Left lung (tissue), 10 donors: ENCODE results near the gene FANCC. TPM values are rescaled to one million over a fixed set of nuclear protein-coding genes. Genes with fewer than 3 reads are reported as not detected.

Experiments
- ATAC-seq: fragments of 200-7000 bp; cut with Tn5 transposase; one replicate; pipeline ENCODE4 v1.9.1; 2020; ENCODE audit warnings: moderate library complexity
- DNase-seq, 4 donors: peaks; one replicate each; pipeline ENCODE4 v3.0.0-alpha.2; 2013 to 2020
- H3K27ac ChIP-seq, 2 donors: fragments of 200-600 bp; sonication (generic) in 1 of 2; one replicate each; pipeline versions ENCODE4 v1.5.0 to v1.8.0; 2020 to 2021
- H3K27me3 ChIP-seq, 2 donors: fragments of 200-600 bp; sonication (generic) in 1 of 2; one replicate each; pipeline versions ENCODE4 v1.5.0 to v1.8.0; 2020 to 2021
- H3K36me3 ChIP-seq, 2 donors: fragments of 200-600 bp; sonication (generic) in 1 of 2; one replicate each; pipeline versions ENCODE4 v1.5.0 to v1.8.0; 2020 to 2021
- H3K4me1 ChIP-seq, 2 donors: fragments of 200-600 bp; one replicate each; pipeline ENCODE4 v1.8.0; 2021
- H3K4me3 ChIP-seq, 2 donors: fragments of 200-600 bp; sonication (generic) in 1 of 2; one replicate each; pipeline versions ENCODE4 v1.5.0 to v1.8.0; 2020 to 2021; ENCODE audit warnings: mild to moderate bottlenecking in 1 of 2
- H3K9me3 ChIP-seq, 2 donors: fragments of 200-600 bp; sonication (generic) in 1 of 2; one replicate each; pipeline versions ENCODE4 v1.5.0 to v1.8.0; 2020 to 2021
- intact Hi-C, 2 donors: fragments of 100-400 bp; cut with DNase I; formaldehyde crosslinking; loops; one replicate each; pipeline versions ENCODE4 v1.11.2 to v1.14.2; 2022
- polyA plus RNA-seq, 6 donors: library from polyadenylated mRNA; unstranded; fragments of 120-200 nt; gene quantifications; one replicate each; pipeline ENCODE4 v1.2.1, GENCODE V29; 2013; ENCODE audit not compliant: insufficient read length in 6 of 6
- total RNA-seq, 2 donors: library from RNA; stranded (reverse); fragmentation: NEBNext Ultra II Directional; extraction: Animal tissue kit (Norgen Biotek cat#: 25700); gene quantifications; one replicate each; pipeline ENCODE4 v1.2.1, GENCODE V29; 2021
- TF ChIP-seq, protein P1 (sequence below), 2 donors: fragments of 200-600 bp; sonication (generic) in 1 of 2; IDR thresholded peaks; one replicate each; pipeline versions ENCODE4 v1.5.0 to v1.8.0; 2021; ENCODE audit warnings: antibody characterized with exemption in 2 of 2
- donor health status: DM: no; HTN: yes; CAD: no.
- donor health status: DM: no; HTN: no; CAD: no.

The FANCC gene
- total and polyA plus RNA-seq, 8 donors: 11.5 to 27.4 (median 25.7) TPM

DNA sequence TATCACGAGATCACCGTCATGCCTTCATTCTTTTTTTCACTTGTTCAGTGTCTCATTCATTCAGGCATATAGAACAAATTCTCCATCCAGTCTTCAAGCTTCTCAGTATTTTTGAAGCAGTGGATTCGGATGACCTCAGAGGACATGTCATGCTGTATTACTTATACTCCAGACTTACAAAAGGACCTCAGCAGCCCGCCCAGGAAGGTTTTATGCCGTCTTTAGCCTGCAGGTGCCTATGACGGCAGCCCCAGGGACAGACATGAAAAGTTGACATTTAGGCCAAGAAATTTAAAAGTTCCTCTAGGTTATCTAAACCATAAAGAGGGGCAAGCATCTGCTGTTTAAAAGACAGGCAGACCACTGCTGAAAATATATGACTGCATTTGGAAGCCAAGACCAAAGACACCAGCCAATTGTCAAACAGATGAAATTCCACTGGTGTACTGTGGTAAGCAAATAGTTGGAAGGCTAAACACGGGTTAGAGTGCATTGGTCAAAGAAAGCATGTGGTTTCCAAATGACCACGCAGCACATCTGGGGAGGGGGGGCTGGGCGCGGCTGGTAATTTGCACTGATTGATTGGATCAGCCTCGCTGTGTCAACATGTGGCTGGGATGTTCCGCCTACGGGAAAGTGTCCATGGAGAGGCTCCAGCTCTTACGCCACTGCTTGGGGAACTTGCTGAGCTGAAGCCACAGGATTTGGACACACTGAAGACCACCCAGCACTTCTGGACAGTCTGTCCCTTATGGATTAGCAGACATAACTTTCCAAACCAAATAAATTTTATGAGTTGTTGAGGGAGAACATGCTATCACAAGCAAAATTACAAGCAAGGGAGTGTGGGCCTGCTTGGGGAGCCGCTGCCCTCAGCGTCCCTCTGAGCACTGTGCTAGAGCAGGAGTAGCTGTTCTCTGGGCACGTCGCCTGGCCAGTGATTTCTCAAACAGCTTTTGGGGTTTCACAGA, 173.6 kb downstream of the FANCC start:
- no peaks in the 10 kb centered on the region for H3K9me3 ChIP-seq
- DNase-seq (peak in 3 of 4 donors; percentile 83 to 97 (median 97)), ATAC-seq (peak; percentile 74)
- H3K27me3 ChIP-seq: no peaks in the 10 kb centered on the region
- TF ChIP-seq, protein P1, sequence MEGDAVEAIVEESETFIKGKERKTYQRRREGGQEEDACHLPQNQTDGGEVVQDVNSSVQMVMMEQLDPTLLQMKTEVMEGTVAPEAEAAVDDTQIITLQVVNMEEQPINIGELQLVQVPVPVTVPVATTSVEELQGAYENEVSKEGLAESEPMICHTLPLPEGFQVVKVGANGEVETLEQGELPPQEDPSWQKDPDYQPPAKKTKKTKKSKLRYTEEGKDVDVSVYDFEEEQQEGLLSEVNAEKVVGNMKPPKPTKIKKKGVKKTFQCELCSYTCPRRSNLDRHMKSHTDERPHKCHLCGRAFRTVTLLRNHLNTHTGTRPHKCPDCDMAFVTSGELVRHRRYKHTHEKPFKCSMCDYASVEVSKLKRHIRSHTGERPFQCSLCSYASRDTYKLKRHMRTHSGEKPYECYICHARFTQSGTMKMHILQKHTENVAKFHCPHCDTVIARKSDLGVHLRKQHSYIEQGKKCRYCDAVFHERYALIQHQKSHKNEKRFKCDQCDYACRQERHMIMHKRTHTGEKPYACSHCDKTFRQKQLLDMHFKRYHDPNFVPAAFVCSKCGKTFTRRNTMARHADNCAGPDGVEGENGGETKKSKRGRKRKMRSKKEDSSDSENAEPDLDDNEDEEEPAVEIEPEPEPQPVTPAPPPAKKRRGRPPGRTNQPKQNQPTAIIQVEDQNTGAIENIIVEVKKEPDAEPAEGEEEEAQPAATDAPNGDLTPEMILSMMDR (IDR thresholded peaks at IDR 0.05): no peak
- H3K27ac ChIP-seq: peak overlapping the region in 1 of 2 donors; percentile 63
- intact Hi-C loops: no loop called here
- H3K4me3 ChIP-seq: no peak overlapping the region
- H3K36me3 ChIP-seq: no peaks in the 10 kb centered on the region
- H3K4me1 ChIP-seq: no peaks in the 10 kb centered on the region

DNA sequence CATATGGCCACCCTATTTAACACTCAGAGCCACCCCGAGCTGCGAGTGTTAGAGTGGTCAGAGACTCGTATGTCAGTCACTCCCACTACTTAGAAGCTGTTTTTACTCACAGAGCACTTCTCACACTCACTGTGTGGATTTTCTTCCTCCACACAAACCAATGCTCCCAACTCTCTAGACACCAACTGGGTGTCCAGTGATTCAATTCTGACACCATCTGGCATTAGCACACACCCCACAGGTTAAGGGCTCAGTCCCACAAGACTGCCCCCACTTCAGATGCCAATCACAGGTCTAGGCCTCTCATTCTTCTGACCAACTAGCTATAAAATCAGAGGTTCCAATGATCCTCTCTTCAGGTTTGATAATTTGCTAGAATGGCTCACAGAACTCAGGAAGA, 174.8 kb downstream of the FANCC start:
- Histone ChIP-seq H3K4me3 (no peak overlapping the region), H3K36me3 (no peaks in the 10 kb centered on the region), H3K27me3 (no peaks in the 10 kb centered on the region), H3K27ac (no peak overlapping the region), H3K4me1 (no peaks in the 10 kb centered on the region), H3K9me3 (no peaks in the 10 kb centered on the region)
- TF ChIP-seq, protein P1 (IDR thresholded peaks at IDR 0.05): no peak
- intact Hi-C loops: no loop called here
- ATAC-seq (no peak), DNase-seq (no peak)

DNA sequence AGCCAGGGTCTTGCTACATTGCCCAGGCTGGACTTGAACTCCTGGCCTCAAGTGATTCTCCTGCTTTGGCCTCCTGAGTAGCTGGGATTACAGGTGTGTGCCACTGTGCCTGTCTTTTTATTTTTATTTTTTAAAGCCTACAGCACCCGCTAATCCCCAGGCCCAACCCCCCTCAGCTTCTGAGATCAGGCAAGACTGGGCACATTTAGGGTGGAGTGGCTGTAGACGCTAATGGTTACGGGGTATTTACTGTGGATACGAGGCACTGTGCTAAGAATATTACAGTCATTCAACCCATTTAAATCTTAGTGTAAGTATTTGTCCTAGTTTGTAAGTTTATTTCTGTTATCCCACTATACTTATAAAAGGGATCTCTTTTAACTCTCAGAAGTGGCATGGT, 175.2 kb downstream of the FANCC start:
- intact Hi-C loops: no loop called here
- no peaks in the 10 kb centered on the region for H3K4me1 ChIP-seq
- H3K4me3 ChIP-seq: no peak overlapping the region
- no peaks in the 10 kb centered on the region for H3K27me3 ChIP-seq
- TF ChIP-seq, protein P1 (IDR thresholded peaks at IDR 0.05): no peak
- ATAC-seq (no peak), DNase-seq (no peak)
- H3K27ac ChIP-seq: no peak overlapping the region
- H3K36me3 ChIP-seq: no peaks in the 10 kb centered on the region
- H3K9me3 ChIP-seq: no peaks in the 10 kb centered on the region

DNA sequence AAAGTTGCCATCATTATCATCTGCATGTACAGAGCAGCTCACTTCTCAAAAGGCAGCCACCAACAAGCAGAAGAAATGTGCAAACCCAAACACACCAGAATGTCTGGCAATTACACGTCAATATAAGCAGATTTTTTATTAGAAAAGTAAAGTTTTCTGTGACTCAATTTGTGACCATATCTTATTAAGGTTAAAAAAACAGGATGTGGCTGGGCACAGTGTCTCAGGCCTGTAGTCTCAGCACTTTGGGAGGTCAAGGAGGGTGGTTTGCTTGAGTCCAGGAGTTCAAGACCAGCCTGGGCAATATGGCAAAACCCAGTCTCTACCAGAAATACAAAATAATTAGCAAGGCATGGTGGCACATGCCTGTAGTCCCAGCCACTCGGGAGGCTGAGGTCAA, 176.7 kb downstream of the FANCC start:
- no peak overlapping the region for H3K4me3 ChIP-seq
- intact Hi-C loops: no loop called here
- no peak overlapping the region for H3K27ac ChIP-seq
- no peak for DNase-seq
- H3K27me3 ChIP-seq: no peaks in the 10 kb centered on the region
- no peaks in the 10 kb centered on the region for H3K4me1 ChIP-seq
- H3K36me3 ChIP-seq: no peaks in the 10 kb centered on the region
- no peak for ATAC-seq
- TF ChIP-seq, protein P1 (IDR thresholded peaks at IDR 0.05): no peak
- no peaks in the 10 kb centered on the region for H3K9me3 ChIP-seq

DNA sequence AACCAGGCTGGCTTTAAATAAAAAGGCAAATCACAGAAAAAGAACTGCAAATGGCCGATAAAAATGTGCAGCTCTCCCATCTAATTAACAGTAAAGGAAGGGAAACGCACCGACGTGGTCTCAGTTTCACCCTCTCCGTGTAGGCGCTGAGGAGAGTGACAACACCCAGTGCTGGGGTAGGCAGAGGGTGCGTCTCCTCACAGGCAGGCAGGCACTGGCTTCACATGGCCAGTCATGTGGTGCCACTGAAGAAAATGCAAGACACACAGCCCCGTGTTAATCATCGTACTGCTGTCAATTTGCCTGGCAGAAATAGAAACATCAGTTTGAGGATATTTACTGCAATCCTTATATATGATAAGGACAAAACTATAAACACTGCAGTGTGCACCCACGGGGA, 178.4 kb downstream of the FANCC start:
- Histone ChIP-seq H3K9me3 (no peaks in the 10 kb centered on the region), H3K36me3 (peaks cover 0 to 6% of the 10 kb centered on the region in 2 donors), H3K4me1 (no peaks in the 10 kb centered on the region), H3K27ac (no peak overlapping the region), H3K27me3 (no peaks in the 10 kb centered on the region), H3K4me3 (no peak overlapping the region)
- ATAC-seq (no peak), DNase-seq (no peak)
- TF ChIP-seq, protein P1 (IDR thresholded peaks at IDR 0.05): no peak
- intact Hi-C loops: no loop called here
